Pancreas (tissue), 10 donors: ENCODE measurements around the gene CPLANE2. TPM values are rescaled to one million over a fixed set of nuclear protein-coding genes. Genes with fewer than 3 reads are reported as not detected.

Experiments
- ATAC-seq, 4 donors: fragments of 200-7000 bp; cut with Tn5 transposase; one replicate each; pipeline versions ENCODE4 v1.8.0 to v1.9.1; 2020; ENCODE audit warnings: mild to moderate bottlenecking in 4 of 4, moderate library complexity in 4 of 4
- DNase-seq, 6 donors: peaks; one replicate each; pipeline ENCODE4 v3.0.0-alpha.2; 2020
- FAIRE-seq: peaks from 2 replicates; lab custom pipeline; 2012; peaks lifted over from hg19 to GRCh38; lab: Jason Lieb, UNC
- H3K27ac ChIP-seq, 4 donors: fragments of 200-600 bp; sonication (generic); 1 replicate in 3 of 4; 2 replicates in 1 of 4; pipeline versions ENCODE4 v1.5.0 to v1.8.0; 2020
- H3K27me3 ChIP-seq, 4 donors: fragments of 200-600 bp; one replicate each; pipeline ENCODE4 v1.8.0; 2021
- H3K36me3 ChIP-seq, 3 donors: fragments of 200-600 bp; sonication (generic) in 1 of 3; one replicate each; pipeline versions ENCODE4 v1.5.0 to v1.8.0; 2020 to 2021
- H3K4me1 ChIP-seq, 3 donors: fragments of 200-600 bp; one replicate each; pipeline ENCODE4 v1.8.0; 2021
- H3K4me3 ChIP-seq, 4 donors: fragments of 200-600 bp; sonication (generic) in 2 of 4; one replicate each; pipeline versions ENCODE4 v1.5.0 to v1.8.0; 2020 to 2021
- H3K9me3 ChIP-seq, 4 donors: fragments of 200-600 bp; one replicate each; pipeline ENCODE4 v1.8.0; 2021
- CTCF ChIP-seq, 4 donors: fragments of 200-600 bp; sonication (generic) in 3 of 4; IDR thresholded peaks; one replicate each; pipeline versions ENCODE4 v1.5.0 to v1.8.0; 2021; ENCODE audit warnings: antibody characterized with exemption in 4 of 4
- WGBS, 2 donors: extraction: QIAGEN DNeasy Blood & Tissue Kit; methylation state at CpG; one replicate each; pipeline ENCODE4 v1.1.7; 2013; 5-methylcytosine and 5-hydroxymethylcytosine counted together
- intact Hi-C, 3 donors: fragments of 100-400 bp; cut with DNase I; formaldehyde crosslinking; loops; one replicate each; pipeline versions ENCODE4 v1.11.1 to v1.14.2; 2022
- polyA plus RNA-seq, 2 donors: library from polyadenylated mRNA; stranded (reverse); fragments of 200-250 nt; gene quantifications; one replicate each; pipeline ENCODE4 v1.2.3, GENCODE V29; 2013
- total RNA-seq, 6 donors: library from RNA; stranded (reverse); fragmentation: NEBNext Ultra II Directional in 4 of 6; extraction: Animal tissue kit (Norgen Biotek cat#: 25700) in 4 of 6; gene quantifications; one replicate each; pipeline versions ENCODE4 v1.2.1 to v1.2.4, GENCODE V29; 2021 to 2023
- donor health status: healthy with polysubstance abuse.
- donor health status: DM: no; HTN: no; CAD: no; lungs with moderate emphysema.
- donor health status: DM: no; HTN: no; CAD: no.
- donor health status: control.
- donor health status: control.
- donor health status: Bipolar disorder and iron deficiency.
- donor health status: DM: yes; HTN: yes; CAD: no.
- donor health status: DM: no; HTN: no; CAD: no.
- donor health status: DM: no; HTN: no; CAD: no.
- donor health status: DM: yes; HTN: yes; CAD: no.

Gene CPLANE2
- total and polyA plus RNA-seq, 8 donors, result 2.2 to 9.1 (median 3.9) TPM

GRCh38 chr1:16239972-16240491 is 3.0 kb upstream of the CPLANE2 start:
- no peak for DNase-seq
- Histone ChIP-seq H3K27ac (no peak overlapping the region), H3K36me3 (no peaks in the 10 kb centered on the region), H3K27me3 (no peaks in the 10 kb centered on the region), H3K4me1 (peaks cover 7 to 21% (median 18%) of the 10 kb centered on the region in 3 donors), H3K9me3 (no peaks in the 10 kb centered on the region), H3K4me3 (no peak overlapping the region)
- TF ChIP-seq CTCF (IDR thresholded peaks at IDR 0.05), result no peak
- WGBS, 2 donors, result 86 to 94% methylated on average over 2 of the region's 2 CpGs
- ATAC-seq, result no peak
- intact Hi-C loops, result loop anchor here in 2 of 3 donors (5.0 to 10.0 kb wide), 2 partner anchors 38 to 165 kb away; partner anchors contain the start of gene FAM131C (in 1 of the 2)
- FAIRE-seq, result no peak

- DNase-seq (no peak), FAIRE-seq (no peak), ATAC-seq (peak in 2 of 4 donors; percentile 1 to 7)
- peak overlapping the region; percentile 68 to 92 (median 90) for H3K27ac ChIP-seq
- peak overlapping the region; percentile 51 to 69 (median 62) for H3K4me3 ChIP-seq
- no peaks in the 10 kb centered on the region for H3K36me3 ChIP-seq
- TF ChIP-seq CTCF (IDR thresholded peaks at IDR 0.05), result no peak
- intact Hi-C loops, result no loop called here
- H3K27me3 ChIP-seq, result no peaks in the 10 kb centered on the region
- 20 to 21% methylated on average over 6 of the region's 6 CpGs for WGBS, 2 donors
- H3K4me1 ChIP-seq, result peaks cover 3 to 15% (median 12%) of the 10 kb centered on the region in 3 donors
- H3K9me3 ChIP-seq, result no peaks in the 10 kb centered on the region
Measured at GRCh38 chr1:16237343-16237830, 404 bp upstream of the CPLANE2 start.

GRCh38 chr1:16235944-16236510 is 956 bp downstream of the CPLANE2 start:
- Histone ChIP-seq H3K4me1 (peaks cover 0 to 15% (median 12%) of the 10 kb centered on the region in 3 donors), H3K27ac (peak overlapping the region; percentile 68 to 92 (median 90)), H3K9me3 (no peaks in the 10 kb centered on the region), H3K36me3 (no peaks in the 10 kb centered on the region), H3K27me3 (no peaks in the 10 kb centered on the region), H3K4me3 (peak overlapping the region in 3 of 4 donors; percentile 51 to 69 (median 63))
- no peak for FAIRE-seq
- intact Hi-C loops, result no loop called here
- TF ChIP-seq CTCF (IDR thresholded peaks at IDR 0.05), result peak in 1 of 4 donors; percentile 14
- peak in 3 of 6 donors; percentile 41 to 56 (median 56) for DNase-seq
- WGBS, 2 donors, result 28 to 32% methylated on average over 6 of the region's 6 CpGs
- ATAC-seq, result peak; percentile 56 to 70 (median 66)

- no peak for DNase-seq
- Histone ChIP-seq H3K27me3 (no peaks in the 10 kb centered on the region), H3K36me3 (no peaks in the 10 kb centered on the region), H3K4me1 (peaks cover 0 to 15% (median 12%) of the 10 kb centered on the region in 3 donors), H3K4me3 (no peak overlapping the region), H3K9me3 (no peaks in the 10 kb centered on the region), H3K27ac (no peak overlapping the region)
- TF ChIP-seq CTCF (IDR thresholded peaks at IDR 0.05), result no peak
- intact Hi-C loops, result no loop called here
- ATAC-seq, result no peak
- no peak for FAIRE-seq
- whole genome bisulfite sequencing, 2 donors, result 65 to 89% methylated on average over 1 to 2 of the region's 2 CpGs
Measured at GRCh38 chr1:16235347-16235746, 1.6 kb downstream of the CPLANE2 start.

- 98 to 100% methylated on average over 8 of the region's 8 CpGs for WGBS, 2 donors
- no peaks in the 10 kb centered on the region for H3K9me3 ChIP-seq
- no peak for FAIRE-seq
Measured at GRCh38 chr1:16233431-16233830, 3.6 kb downstream of the CPLANE2 start.

More at GRCh38 chr1:16233431-16233830, 3.6 kb downstream of the CPLANE2 start:
- no peak overlapping the region for H3K27ac ChIP-seq
- no peak overlapping the region for H3K4me3 ChIP-seq
- DNase-seq, result peak in 1 of 6 donors; percentile 56
- no peaks in the 10 kb centered on the region for H3K36me3 ChIP-seq
- intact Hi-C loops, result no loop called here
- ATAC-seq, result no peak
- H3K4me1 ChIP-seq, result peaks cover 0 to 15% (median 12%) of the 10 kb centered on the region in 3 donors
- TF ChIP-seq CTCF (IDR thresholded peaks at IDR 0.05), result no peak
- H3K27me3 ChIP-seq, result no peaks in the 10 kb centered on the region
